Smooth muscle cell (in vitro differentiated cells): ENCODE measurements around the gene NYAP2. TPM values are rescaled to one million over a fixed set of nuclear protein-coding genes. Genes with fewer than 3 reads are reported as not detected.

Experiments used
- DNase-seq: peaks from one replicate; lab custom pipeline; 2025; ENCODE audit not compliant: unreplicated experiment; lab: John Stamatoyannopoulos, UW
- H2AFZ ChIP-seq: fragments of 200-600 bp; sonication (generic); 2 replicates; pipeline ENCODE4 v1.6.0; 2016; ENCODE audit warnings: antibody characterized with exemption, low read depth, mild to moderate bottlenecking
- H3F3A ChIP-seq: fragments of 200-600 bp; sonication (generic); 2 replicates; pipeline ENCODE4 v1.6.0; 2017; ENCODE audit warnings: antibody characterized with exemption, low read depth
- H3K27ac ChIP-seq: fragments of 200-600 bp; sonication (generic); 2 replicates; pipeline ENCODE4 v1.5.1; 2016; ENCODE audit warnings: low read depth, mild to moderate bottlenecking
- H3K27me3 ChIP-seq: fragments of 200-600 bp; sonication (generic); 2 replicates; pipeline ENCODE4 v1.6.1; 2016; ENCODE audit warnings: low read depth, mild to moderate bottlenecking
- H3K36me3 ChIP-seq: fragments of 200-600 bp; sonication (generic); 2 replicates; pipeline ENCODE4 v1.5.1; 2016; ENCODE audit warnings: low read depth
- H3K4me1 ChIP-seq: fragments of 200-600 bp; sonication (generic); 2 replicates; pipeline ENCODE4 v1.5.1; 2016; ENCODE audit warnings: low read depth
- H3K4me2 ChIP-seq: fragments of 200-600 bp; sonication (generic); 2 replicates; pipeline ENCODE4 v1.6.0; 2016; ENCODE audit warnings: mild to moderate bottlenecking
- H3K4me3 ChIP-seq: fragments of 200-600 bp; sonication (generic); 2 replicates; pipeline ENCODE4 v1.5.1; 2016; ENCODE audit warnings: mild to moderate bottlenecking
- H3K79me2 ChIP-seq: fragments of 200-600 bp; sonication (generic); 2 replicates; pipeline ENCODE4 v1.6.0; 2016; ENCODE audit warnings: low read depth, mild to moderate bottlenecking
- H3K9ac ChIP-seq: fragments of 200-600 bp; sonication (generic); 2 replicates; pipeline ENCODE4 v1.6.0; 2016; ENCODE audit warnings: low read depth
- H3K9me3 ChIP-seq: fragments of 200-600 bp; sonication (generic); replicated peaks from 2 replicates; pipeline ENCODE4 v1.5.1; 2016; ENCODE audit warnings: low read depth
- H4K20me1 ChIP-seq: fragments of 200-600 bp; sonication (generic); 2 replicates; pipeline ENCODE4 v1.6.0; 2016; ENCODE audit warnings: low read depth
- CTCF ChIP-seq: fragments of 200-600 bp; sonication (generic); IDR thresholded peaks from 2 replicates; pipeline ENCODE4 v1.5.1; 2017; ENCODE audit warnings: borderline replicate concordance, mild to moderate bottlenecking, antibody characterized with exemption; ENCODE audit not compliant: insufficient read depth, poor library complexity, severe bottlenecking
- WGBS: methylation state at CpG from one replicate; pipeline ENCODE4 v1.1.7; 2016; ENCODE audit warnings: low lambda C conversion rate; 5-methylcytosine and 5-hydroxymethylcytosine counted together
- polyA plus RNA-seq: library from polyadenylated mRNA; unstranded; fragments of >200 nt; fragmentation: Nextera tagmentation; extraction: Ambion mirVana; gene quantifications from 2 replicates; pipeline ENCODE4 v1.2.1, GENCODE V29; 2016
- total RNA-seq: library from RNA; depleted of rRNA; stranded (reverse); fragments of >200 nt; gene quantifications from 2 replicates; pipeline ENCODE4 v1.2.3, GENCODE V29; 2014

NYAP2 gene
- total and polyA plus RNA-seq, 2 experiments from 2014 or later: not detected

- no peak for TF ChIP-seq CTCF
- Histone ChIP-seq H3K36me3 (no peaks in the 10 kb centered on the region), H3K4me3 (no peak overlapping the region), H2AFZ (no peak overlapping the region), H3K9me3 (no peaks in the 10 kb centered on the region), H3K4me1 (no peaks in the 10 kb centered on the region), H4K20me1 (no peaks in the 10 kb centered on the region), H3K27ac (no peak overlapping the region), H3F3A (no peaks in the 10 kb centered on the region), H3K9ac (no peak overlapping the region), H3K4me2 (no peak overlapping the region), H3K27me3 (no peaks in the 10 kb centered on the region), H3K79me2 (no peaks in the 10 kb centered on the region)
- no peak for DNase-seq
- WGBS: 95% methylated on average over 4 of the region's 4 CpGs
Observed at GRCh38 chr2:225381609-225382008, 17.9 kb upstream of the NYAP2 start.

GRCh38 chr2:225398372-225398771 is 1.1 kb upstream of the NYAP2 start:
- no peak for DNase-seq
- Histone ChIP-seq H3K36me3 (no peaks in the 10 kb centered on the region), H3K27ac (no peak overlapping the region), H3K4me1 (no peaks in the 10 kb centered on the region), H3K9ac (no peak overlapping the region), H3K4me3 (no peak overlapping the region), H2AFZ (no peak overlapping the region), H4K20me1 (no peaks in the 10 kb centered on the region), H3K27me3 (peaks cover 5% of the 10 kb centered on the region), H3K4me2 (no peak overlapping the region), H3K79me2 (no peaks in the 10 kb centered on the region), H3K9me3 (no peaks in the 10 kb centered on the region), H3F3A (no peaks in the 10 kb centered on the region)
- WGBS: 64% methylated on average over 2 of the region's 2 CpGs
- no peak for TF ChIP-seq CTCF

GRCh38 chr2:225400060-225400511 is 576 bp downstream of the NYAP2 start:
- H3K4me1 ChIP-seq: no peaks in the 10 kb centered on the region
- TF ChIP-seq CTCF: no peak
- no peaks in the 10 kb centered on the region for H3K79me2 ChIP-seq
- H3K27me3 ChIP-seq: peaks cover 5% of the 10 kb centered on the region
- H4K20me1 ChIP-seq: no peaks in the 10 kb centered on the region
- H3K9ac ChIP-seq: no peak overlapping the region
- no peaks in the 10 kb centered on the region for H3K36me3 ChIP-seq
- no peaks in the 10 kb centered on the region for H3F3A ChIP-seq
- DNase-seq: peak; percentile 1
- no peak overlapping the region for H2AFZ ChIP-seq
- H3K4me3 ChIP-seq: no peak overlapping the region
- H3K4me2 ChIP-seq: no peak overlapping the region
- no peak overlapping the region for H3K27ac ChIP-seq
- H3K9me3 ChIP-seq: no peaks in the 10 kb centered on the region
- WGBS: 19% methylated on average over 8 of the region's 8 CpGs
